Chondrocyte (in vitro differentiated cells): Measurements from ENCODE around the gene CCND1. TPM values are rescaled to one million over a fixed set of nuclear protein-coding genes. Genes with fewer than 3 reads are reported as not detected.
A peak's percentile ranks its signal among the peaks of the same experiment; 100 is the strongest.

Source experiments
- DNase-seq: peaks from one replicate; pipeline ENCODE4 v3.0.0; 2021; ENCODE audit warnings: mixed read lengths, low spot score
- H3K27ac Mint-ChIP-seq: one replicate; pipeline ENCODE4 v1.8.0; 2021; ENCODE audit warnings: mild to moderate bottlenecking, moderate library complexity, mixed read lengths; ENCODE audit not compliant: unreplicated experiment
- H3K27me3 Mint-ChIP-seq: 2 replicates; pipeline ENCODE4 v1.8.0; 2021; ENCODE audit warnings: low read depth, mixed read lengths
- H3K36me3 Mint-ChIP-seq: 2 replicates; pipeline ENCODE4 v1.8.0; 2021; ENCODE audit warnings: low read depth, mixed read lengths
- H3K4me1 Mint-ChIP-seq: 2 replicates; pipeline ENCODE4 v1.8.0; 2021; ENCODE audit warnings: low read depth, mild to moderate bottlenecking, mixed read lengths
- H3K4me3 Mint-ChIP-seq: one replicate; pipeline ENCODE4 v1.8.0; 2021; ENCODE audit warnings: mild to moderate bottlenecking, moderate library complexity, mixed read lengths; ENCODE audit not compliant: unreplicated experiment
- H3K9me3 Mint-ChIP-seq: 2 replicates; pipeline ENCODE4 v1.8.0; 2021; ENCODE audit warnings: low read depth, mixed read lengths
- CTCF ChIP-seq: fragments of 200-600 bp; sonication (generic); IDR thresholded peaks from 2 replicates; pipeline ENCODE4 v1.5.0; 2021; ENCODE audit warnings: antibody characterized with exemption, mild to moderate bottlenecking, moderate library complexity
- total RNA-seq: library from RNA; stranded (reverse); gene quantifications from 3 replicates; pipeline ENCODE4 v1.2.1, GENCODE V29; 2021

CCND1 gene
- total RNA-seq, 1 donor from 2014 or later = 129 TPM

- Mint-ChIP-seq H3K4me3 (no peak overlapping the region), H3K9me3 (no peaks in the 10 kb centered on the region), H3K4me1 (no peaks in the 10 kb centered on the region), H3K27ac (no peak overlapping the region), H3K36me3 (peaks cover 1% of the 10 kb centered on the region), H3K27me3 (no peaks in the 10 kb centered on the region)
- no peak for TF ChIP-seq CTCF
- DNase-seq = peak; percentile 73
These were observed 17.9 kb downstream of the CCND1 start for GRCh38 chr11:69658626-69659450.

- TF ChIP-seq CTCF = no peak
- H3K4me3 Mint-ChIP-seq = no peak overlapping the region
- H3K27me3 Mint-ChIP-seq = no peaks in the 10 kb centered on the region
- no peaks in the 10 kb centered on the region for H3K9me3 Mint-ChIP-seq
- DNase-seq = peak; percentile 47
- peaks cover 1% of the 10 kb centered on the region for H3K36me3 Mint-ChIP-seq
- H3K27ac Mint-ChIP-seq = no peak overlapping the region
- H3K4me1 Mint-ChIP-seq = no peaks in the 10 kb centered on the region
These were observed 18.6 kb downstream of the CCND1 start for GRCh38 chr11:69659591-69659990.

- TF ChIP-seq CTCF = no peak
- peaks cover 4% of the 10 kb centered on the region for H3K36me3 Mint-ChIP-seq
- H3K27me3 Mint-ChIP-seq = no peaks in the 10 kb centered on the region
- H3K4me1 Mint-ChIP-seq = no peaks in the 10 kb centered on the region
- peak; percentile 34 for DNase-seq
- H3K27ac Mint-ChIP-seq = no peak overlapping the region
- no peak overlapping the region for H3K4me3 Mint-ChIP-seq
- H3K9me3 Mint-ChIP-seq = no peaks in the 10 kb centered on the region
These were observed 19.1 kb downstream of the CCND1 start for GRCh38 chr11:69660001-69660500.

GRCh38 chr11:69661413-69661715 is 20.4 kb downstream of the CCND1 start:
- Mint-ChIP-seq H3K9me3 (no peaks in the 10 kb centered on the region), H3K4me3 (no peak overlapping the region), H3K4me1 (no peaks in the 10 kb centered on the region), H3K27me3 (no peaks in the 10 kb centered on the region), H3K27ac (no peak overlapping the region), H3K36me3 (peaks cover 4% of the 10 kb centered on the region)
- no peak for TF ChIP-seq CTCF
- DNase-seq = peak; percentile 35

- Mint-ChIP-seq H3K27ac (no peak overlapping the region), H3K4me1 (no peaks in the 10 kb centered on the region)
These were observed 21.2 kb downstream of the CCND1 start for GRCh38 chr11:69662021-69662698.

More at GRCh38 chr11:69662021-69662698, 21.2 kb downstream of the CCND1 start:
- Mint-ChIP-seq H3K9me3 (no peaks in the 10 kb centered on the region), H3K4me3 (no peak overlapping the region), H3K27me3 (no peaks in the 10 kb centered on the region), H3K36me3 (peaks cover 4% of the 10 kb centered on the region)
- TF ChIP-seq CTCF = peak; percentile 48
- DNase-seq = peak; percentile 58
